ENCODE data around the gene VASN.
"Not testable (repeated sequence)": the region's sequence is repeated elsewhere in the genome, so short reads cannot be mapped to it uniquely, and the experiment has no call there.

VASN gene

GRCh38 chr16:4386451-4386805, 14.8 kb downstream of the VASN start:
- no peak for DNase-seq

- DNase-seq = no peak
Measured at GRCh38 chr16:4386951-4387565, 15.4 kb downstream of the VASN start.

DNA sequence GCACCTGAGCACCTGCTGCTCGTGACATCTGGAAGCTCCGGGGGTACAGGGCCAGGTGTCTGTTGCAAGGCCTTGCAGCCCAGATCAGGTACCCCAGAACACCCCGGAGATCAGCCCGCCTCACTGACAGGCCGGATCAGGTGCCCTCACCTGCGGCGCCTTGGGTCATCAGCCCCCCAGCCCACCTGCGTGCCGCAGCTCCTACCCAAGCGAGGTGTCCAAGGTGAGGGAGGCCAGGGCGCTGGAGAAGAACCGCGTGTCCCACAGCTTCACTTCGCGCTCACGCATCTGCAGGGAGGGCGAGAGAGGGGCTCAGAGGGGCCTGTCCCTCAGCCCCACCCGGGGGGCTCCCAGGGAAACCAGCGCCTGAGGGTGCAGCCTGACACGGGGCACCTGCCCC, 16.1 kb downstream of the VASN start:
- no peak for DNase-seq

GRCh38 chr16:4388271-4389021, 16.8 kb downstream of the VASN start:
- DNase-seq = no peak

GRCh38 chr16:4389051-4389955, 17.7 kb downstream of the VASN start:
- no peak for DNase-seq

DNA sequence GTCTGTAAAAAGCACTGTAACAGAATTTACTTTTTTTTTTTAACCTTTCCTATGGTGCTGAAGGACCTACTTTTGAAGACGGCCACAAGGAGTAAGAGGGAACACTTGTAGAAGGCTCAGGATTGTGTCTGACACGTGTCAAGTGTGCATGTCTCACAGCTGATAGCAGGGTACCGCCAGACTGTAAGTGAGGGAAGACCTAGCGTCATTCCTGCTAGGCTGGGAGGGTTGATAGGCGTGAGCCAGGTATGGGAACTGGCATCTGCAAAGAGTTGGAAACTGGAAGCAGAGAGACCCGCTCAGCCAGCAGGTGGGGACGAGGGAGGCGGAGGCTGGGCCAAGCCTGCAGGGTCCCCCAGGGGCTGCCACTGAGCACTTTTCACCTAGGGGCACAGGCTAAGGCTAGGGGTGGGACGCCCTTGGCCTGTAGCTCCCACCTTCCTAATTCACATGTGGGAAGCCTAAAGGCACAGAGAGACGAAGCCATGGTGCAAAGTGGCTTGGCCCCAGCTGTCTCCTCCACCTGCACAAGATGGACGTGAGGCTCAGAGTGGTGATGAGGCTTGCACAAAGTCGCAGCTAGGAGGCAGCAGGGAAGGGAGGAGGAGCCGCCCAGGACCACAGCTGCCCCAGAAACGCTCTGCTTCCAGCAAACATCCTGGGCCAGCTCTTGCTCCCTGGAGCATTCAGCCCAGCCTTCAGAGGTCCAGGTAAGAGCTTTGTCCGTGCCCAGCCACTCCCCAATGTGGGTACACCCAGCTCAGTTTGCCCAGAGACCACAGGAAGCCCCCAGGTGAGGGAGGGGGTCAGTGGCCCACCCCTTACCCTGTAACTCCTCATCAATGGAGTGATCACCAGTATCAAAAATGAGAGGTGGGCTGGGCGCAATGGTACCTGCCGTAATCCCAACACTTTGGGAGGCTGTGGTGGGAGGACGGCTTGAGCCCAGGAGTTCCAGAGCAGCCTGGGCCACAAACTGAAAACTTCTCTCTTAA, 18.9 kb downstream of the VASN start:
- no peak for DNase-seq

DNA sequence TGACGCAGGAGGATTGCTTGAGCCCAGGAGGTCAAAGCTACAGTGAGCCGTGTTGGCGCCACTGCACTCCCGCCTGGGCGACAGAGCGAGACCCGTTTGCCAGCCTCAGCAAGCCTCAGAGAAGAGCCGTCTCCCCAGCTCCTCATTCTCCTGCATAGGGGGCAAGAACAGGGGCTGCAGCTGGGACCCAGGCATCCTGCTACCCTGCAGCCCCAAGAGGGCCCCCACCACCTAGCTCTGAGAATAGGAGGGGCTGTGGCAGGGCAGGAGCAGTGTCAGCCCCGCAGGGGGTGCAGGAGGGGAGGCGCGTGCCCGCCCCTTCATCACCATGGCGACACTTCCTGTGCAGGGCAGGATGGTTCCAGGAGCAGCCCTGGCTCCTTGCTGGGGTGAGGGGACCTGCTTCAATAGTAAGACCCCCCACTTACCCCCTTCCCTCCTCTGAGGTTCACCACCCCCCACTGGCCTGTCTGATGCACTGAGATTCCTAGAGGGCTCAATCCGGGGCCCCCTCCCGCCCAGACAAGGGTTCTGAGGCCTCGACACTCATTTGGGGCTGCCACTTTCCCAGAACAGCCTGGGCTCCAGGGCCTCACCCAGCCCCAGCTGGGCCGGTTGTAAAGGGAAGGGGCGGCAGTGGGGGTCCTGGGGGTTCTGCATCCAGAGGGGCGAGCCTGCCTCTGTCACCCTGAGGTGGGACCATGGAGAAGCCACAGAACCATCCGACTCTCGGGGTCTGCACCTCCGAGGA, 20.2 kb downstream of the VASN start:
- DNase-seq = no peak

DNA sequence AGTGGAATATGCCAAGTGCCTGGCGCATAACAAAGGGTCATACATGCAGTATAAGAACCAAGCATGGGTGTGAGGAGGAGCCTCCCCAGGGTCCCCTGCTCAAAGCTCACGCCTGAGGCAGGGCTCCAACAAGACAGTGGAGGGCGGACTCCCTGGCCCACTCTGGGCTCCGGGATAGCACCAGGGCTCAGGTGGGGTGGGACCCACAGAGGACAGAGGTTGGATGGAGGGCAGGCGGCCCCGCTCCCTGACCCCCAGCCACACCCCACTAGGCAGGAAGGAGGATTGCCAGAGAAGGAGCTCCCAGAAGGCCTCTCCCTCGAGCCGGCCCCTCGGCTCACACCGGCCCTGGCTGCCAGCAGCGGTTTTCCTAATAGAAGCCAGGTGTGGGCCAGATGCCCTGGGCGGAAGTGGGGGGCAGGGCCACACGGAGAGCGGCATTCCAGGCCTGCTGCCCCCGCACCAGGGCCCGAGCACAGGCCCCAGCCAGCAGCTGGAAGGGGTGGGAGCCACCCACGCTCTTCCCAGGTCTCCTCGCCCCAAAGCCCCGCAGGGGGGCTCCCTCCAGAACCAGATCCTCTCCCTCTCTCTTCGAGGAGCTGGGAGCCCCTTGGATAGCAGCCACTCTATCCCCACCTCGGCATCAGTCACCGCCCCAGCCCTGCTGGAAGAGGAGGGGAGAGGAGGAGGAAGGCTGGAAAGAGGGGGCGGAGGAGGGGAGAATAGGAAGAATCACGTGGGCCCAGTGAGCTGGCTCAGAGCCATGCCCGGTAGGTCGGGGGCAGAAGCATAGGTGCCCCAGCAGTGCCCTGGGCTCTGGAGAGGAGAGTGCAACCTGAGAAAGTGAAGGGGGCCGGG, 21.0 kb downstream of the VASN start:
- DNase-seq = no peak

GRCh38 chr16:4393240-4393600, 21.6 kb downstream of the VASN start:
- DNase-seq = no peak

DNA sequence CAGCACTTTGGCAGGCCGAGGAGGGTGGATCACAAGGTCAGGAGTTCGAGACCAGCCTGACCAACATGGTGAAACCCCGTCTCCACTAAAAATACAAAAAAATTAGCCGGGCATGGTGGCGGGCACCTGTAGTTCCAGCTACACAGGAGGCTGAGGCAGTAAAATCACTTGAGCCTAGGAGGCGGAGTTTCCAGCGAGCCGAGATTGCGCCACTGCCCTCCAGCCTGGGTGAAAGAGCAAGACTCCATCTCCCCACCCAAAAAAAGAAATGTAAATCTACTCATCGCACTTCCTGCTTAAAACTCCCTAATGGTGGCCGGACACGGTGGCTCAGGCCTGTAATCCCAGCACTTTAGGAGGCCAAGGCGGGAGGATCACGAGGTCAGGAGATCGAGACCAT, 22.2 kb downstream of the VASN start:
- DNase-seq = not testable (repeated sequence)

- no peak for DNase-seq
Measured at GRCh38 chr16:4395055-4395726, 23.5 kb downstream of the VASN start.

DNA sequence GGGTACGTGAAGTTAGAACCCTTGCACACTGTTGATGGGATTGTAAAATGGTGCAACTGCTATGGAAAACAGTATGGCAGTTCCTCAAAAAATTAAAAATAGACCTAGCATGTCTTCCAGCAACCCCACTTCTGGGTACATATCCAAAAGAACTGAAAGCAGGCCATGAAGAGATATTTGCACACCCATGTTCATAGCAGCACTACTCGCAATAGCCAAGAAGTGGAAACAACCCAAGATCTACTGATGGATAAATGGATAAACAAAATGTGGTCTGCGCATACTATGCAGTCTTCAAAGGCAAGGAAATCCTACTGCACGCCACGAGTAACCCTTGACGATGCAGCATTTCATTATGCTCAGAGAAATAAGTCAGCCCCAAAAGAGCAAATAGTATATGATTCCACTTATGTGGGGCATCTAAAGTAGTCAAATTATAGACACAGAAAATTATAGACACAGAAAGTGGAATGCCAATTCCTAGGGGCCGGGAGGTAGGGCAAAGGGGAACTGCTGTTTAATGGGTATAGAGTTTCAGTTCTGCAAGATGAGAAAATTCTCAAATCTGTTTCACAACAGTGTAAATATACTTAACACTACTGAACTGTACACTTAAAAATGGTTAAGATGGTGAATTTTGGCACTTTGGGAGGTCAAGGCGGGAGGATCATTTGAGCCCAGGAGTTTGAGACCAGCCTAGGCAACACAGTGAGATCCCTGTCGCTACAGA, 27.5 kb downstream of the VASN start:
- no peak for DNase-seq

GRCh38 chr16:4401094-4401501, 29.4 kb downstream of the VASN start:
- no peak for DNase-seq

GRCh38 chr16:4401510-4401909, 29.9 kb downstream of the VASN start:
- no peak for DNase-seq

- no peak for DNase-seq
Measured at GRCh38 chr16:4402439-4403132, 30.9 kb downstream of the VASN start.

GRCh38 chr16:4403133-4403949, 31.7 kb downstream of the VASN start:
- no peak for DNase-seq

- no peak for DNase-seq
Measured at GRCh38 chr16:4404247-4404966, 32.8 kb downstream of the VASN start.

Data from GF-D8 (cell line).